GM13977 (cell line): ENCODE results near the gene LTO1.
"Not testable (repeated sequence)": the region's sequence is repeated elsewhere in the genome, so short reads cannot be mapped to it uniquely, and the experiment has no call there.

Source experiments
- DNase-seq: peaks from one replicate; pipeline ENCODE4 v3.0.0; 2012; ENCODE audit warnings: low spot score
- in situ Hi-C: fragments of 300-500 bp; cut with MboI; formaldehyde crosslinking; loops from one replicate; pipeline ENCODE4 v1.12.0; 2022; ENCODE audit warnings: low sequenced_read_pairs, low pct_unique_long_range_greater_than_20kb, mixed read lengths, inconsistent platforms; ENCODE audit not compliant: unreplicated experiment
- TF ChIP-seq, protein P1 (sequence below): IDR thresholded peaks from 2 replicates; pipeline ENCODE4 v1.5.1; 2012; ENCODE audit warnings: mild to moderate bottlenecking, control low read depth; ENCODE audit not compliant: insufficient read depth; ENCODE audit errors: extremely low read depth, missing control alignments

The LTO1 gene

DNA sequence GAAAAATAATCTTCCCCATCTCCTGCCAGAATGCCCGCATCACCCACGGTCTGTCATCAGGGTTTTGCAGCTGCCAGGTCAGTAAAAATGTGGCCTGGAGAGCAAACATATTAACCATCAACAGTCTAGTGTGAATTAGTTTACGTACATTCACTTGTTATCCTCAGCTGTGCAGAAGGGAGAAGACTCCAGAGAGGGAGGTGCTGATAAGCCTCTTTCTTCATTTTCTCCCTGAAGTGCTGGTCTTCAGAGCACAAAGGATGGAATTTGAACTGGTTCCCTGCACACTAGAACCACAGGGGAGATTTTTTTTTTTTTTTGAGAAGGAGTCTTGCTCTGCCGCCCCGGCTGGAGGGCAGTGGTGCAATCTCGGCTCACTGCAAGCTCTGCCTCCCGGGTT is 20.4 kb upstream of the LTO1 start:
- in situ Hi-C loops, result loop anchor here (25.0 kb wide), 1 partner anchor 492 kb away; no protein-coding TSS in a partner anchor

GRCh38 chr11:69694781-69695180 is 19.6 kb upstream of the LTO1 start:
- no peak for DNase-seq
- TF ChIP-seq, protein P1, sequence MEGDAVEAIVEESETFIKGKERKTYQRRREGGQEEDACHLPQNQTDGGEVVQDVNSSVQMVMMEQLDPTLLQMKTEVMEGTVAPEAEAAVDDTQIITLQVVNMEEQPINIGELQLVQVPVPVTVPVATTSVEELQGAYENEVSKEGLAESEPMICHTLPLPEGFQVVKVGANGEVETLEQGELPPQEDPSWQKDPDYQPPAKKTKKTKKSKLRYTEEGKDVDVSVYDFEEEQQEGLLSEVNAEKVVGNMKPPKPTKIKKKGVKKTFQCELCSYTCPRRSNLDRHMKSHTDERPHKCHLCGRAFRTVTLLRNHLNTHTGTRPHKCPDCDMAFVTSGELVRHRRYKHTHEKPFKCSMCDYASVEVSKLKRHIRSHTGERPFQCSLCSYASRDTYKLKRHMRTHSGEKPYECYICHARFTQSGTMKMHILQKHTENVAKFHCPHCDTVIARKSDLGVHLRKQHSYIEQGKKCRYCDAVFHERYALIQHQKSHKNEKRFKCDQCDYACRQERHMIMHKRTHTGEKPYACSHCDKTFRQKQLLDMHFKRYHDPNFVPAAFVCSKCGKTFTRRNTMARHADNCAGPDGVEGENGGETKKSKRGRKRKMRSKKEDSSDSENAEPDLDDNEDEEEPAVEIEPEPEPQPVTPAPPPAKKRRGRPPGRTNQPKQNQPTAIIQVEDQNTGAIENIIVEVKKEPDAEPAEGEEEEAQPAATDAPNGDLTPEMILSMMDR, result no peak
- in situ Hi-C loops, result loop anchor here (25.0 kb wide), 1 partner anchor 493 kb away; no protein-coding TSS in a partner anchor

More for the DNA sequence above, 20.4 kb upstream of the LTO1 start:
- TF ChIP-seq, protein P1, result no peak
- no peak for DNase-seq

- in situ Hi-C loops, result loop anchor here (25.0 kb wide), 1 partner anchor 495 kb away; no protein-coding TSS in a partner anchor
- TF ChIP-seq, protein P1, result no peak
- DNase-seq, result no peak
Measured at GRCh38 chr11:69692422-69692821, 17.3 kb upstream of the LTO1 start.

- TF ChIP-seq, protein P1, result no peak
Measured at GRCh38 chr11:69691463-69691862, 16.3 kb upstream of the LTO1 start.

GRCh38 chr11:69689484-69690319 is 14.5 kb upstream of the LTO1 start:
- DNase-seq, result no peak
- in situ Hi-C loops, result loop anchor here (25.0 kb wide), 1 partner anchor 498 kb away; no protein-coding TSS in a partner anchor
- TF ChIP-seq, protein P1, result no peak

More at GRCh38 chr11:69691463-69691862, 16.3 kb upstream of the LTO1 start:
- DNase-seq, result no peak
- in situ Hi-C loops, result loop anchor here (25.0 kb wide), 1 partner anchor 496 kb away; no protein-coding TSS in a partner anchor

GRCh38 chr11:69687969-69688771 is 13.0 kb upstream of the LTO1 start:
- in situ Hi-C loops, result loop anchor here (25.0 kb wide), 1 partner anchor 499 kb away; no protein-coding TSS in a partner anchor
- DNase-seq, result not testable (repeated sequence)
